NB4 (cell line): ENCODE measurements around the gene NUDC.
"Not testable (repeated sequence)": the region's sequence is repeated elsewhere in the genome, so short reads cannot be mapped to it uniquely, and the experiment has no call there.

Experiments used
- DNase-seq: peaks from one replicate; pipeline ENCODE4 v3.0.0; 2010; ENCODE audit warnings: low read depth
- H3K4me3 ChIP-seq: one replicate; pipeline ENCODE4 v1.5.1; 2011; ENCODE audit warnings: mild to moderate bottlenecking, low read depth, low read length, moderate library complexity
- MYC ChIP-seq: IDR thresholded peaks from 2 replicates; pipeline ENCODE4 v1.6.1; 2011; ENCODE audit warnings: low read depth, low read length
- POLR2A ChIP-seq: IDR thresholded peaks from 2 replicates; pipeline ENCODE4 v1.6.1; 2011; ENCODE audit warnings: mild to moderate bottlenecking; ENCODE audit not compliant: insufficient read length; ENCODE audit errors: extremely low read depth
- TF ChIP-seq, protein P1 (sequence below): IDR thresholded peaks from 2 replicates; pipeline ENCODE4 v1.6.1; 2011; ENCODE audit warnings: low read depth, low read length
- TF ChIP-seq, protein P2 (sequence below): IDR thresholded peaks from one replicate; pipeline ENCODE4 v1.5.1; 2012; ENCODE audit warnings: low read depth, low read length

The NUDC gene

DNA sequence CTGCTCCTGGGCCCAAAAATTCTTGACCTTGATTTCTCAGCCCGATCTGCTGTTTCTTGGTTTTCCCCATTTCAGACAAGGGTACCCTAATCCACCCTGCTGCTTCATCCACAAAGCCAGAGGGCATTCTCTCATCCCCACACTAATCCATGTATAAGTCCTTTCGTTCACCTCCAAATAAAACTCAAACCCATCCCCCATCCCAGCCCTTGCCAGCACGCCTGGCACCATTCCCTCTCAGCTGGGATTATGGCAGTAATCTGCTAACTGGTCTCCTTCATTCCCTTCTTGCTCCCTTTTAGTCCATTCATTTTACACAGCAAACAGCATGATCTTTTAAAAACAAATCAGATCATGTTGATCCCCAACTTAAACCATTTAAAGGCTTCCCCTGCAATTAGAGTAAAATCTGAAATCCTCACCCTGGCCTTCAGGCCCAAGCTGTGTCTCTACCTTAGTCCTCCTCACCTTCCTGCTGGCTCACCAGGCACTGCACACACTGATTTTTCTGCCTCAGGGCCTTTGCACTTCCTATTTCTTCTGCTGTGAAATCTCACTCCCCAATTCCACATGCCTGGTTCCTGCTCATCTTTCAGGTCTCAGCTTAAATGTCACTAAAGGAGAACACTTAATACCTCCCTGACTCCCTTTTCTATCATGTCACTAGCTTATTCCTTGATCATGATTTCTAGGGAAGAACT, 59.8 kb downstream of the NUDC start:
- TF ChIP-seq POLR2A (no peak), MYC (no peak)
- TF ChIP-seq, protein P1, sequence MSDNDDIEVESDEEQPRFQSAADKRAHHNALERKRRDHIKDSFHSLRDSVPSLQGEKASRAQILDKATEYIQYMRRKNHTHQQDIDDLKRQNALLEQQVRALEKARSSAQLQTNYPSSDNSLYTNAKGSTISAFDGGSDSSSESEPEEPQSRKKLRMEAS: no peak
- TF ChIP-seq, protein P2, sequence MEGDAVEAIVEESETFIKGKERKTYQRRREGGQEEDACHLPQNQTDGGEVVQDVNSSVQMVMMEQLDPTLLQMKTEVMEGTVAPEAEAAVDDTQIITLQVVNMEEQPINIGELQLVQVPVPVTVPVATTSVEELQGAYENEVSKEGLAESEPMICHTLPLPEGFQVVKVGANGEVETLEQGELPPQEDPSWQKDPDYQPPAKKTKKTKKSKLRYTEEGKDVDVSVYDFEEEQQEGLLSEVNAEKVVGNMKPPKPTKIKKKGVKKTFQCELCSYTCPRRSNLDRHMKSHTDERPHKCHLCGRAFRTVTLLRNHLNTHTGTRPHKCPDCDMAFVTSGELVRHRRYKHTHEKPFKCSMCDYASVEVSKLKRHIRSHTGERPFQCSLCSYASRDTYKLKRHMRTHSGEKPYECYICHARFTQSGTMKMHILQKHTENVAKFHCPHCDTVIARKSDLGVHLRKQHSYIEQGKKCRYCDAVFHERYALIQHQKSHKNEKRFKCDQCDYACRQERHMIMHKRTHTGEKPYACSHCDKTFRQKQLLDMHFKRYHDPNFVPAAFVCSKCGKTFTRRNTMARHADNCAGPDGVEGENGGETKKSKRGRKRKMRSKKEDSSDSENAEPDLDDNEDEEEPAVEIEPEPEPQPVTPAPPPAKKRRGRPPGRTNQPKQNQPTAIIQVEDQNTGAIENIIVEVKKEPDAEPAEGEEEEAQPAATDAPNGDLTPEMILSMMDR: no peak
- DNase-seq: no peak
- H3K4me3 ChIP-seq: no peak overlapping the region

DNA sequence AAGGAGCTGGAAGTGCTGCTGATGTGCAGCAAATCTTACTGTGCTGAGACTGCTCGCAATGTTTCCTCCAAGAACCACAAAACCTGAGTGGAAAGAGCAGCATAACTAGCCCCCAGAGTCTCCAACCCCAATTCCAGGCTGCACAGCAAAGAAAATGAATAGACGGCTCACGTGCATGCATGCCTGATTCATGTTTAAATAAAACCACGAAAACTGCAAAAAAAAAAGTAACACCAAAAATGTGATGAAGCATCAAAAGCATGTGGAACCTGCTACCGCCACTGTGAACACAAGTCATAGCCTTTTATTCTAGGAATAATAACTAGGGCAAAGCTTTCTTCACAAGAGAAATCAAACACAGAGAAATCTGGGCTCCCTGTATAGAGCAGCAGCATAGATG, 62.3 kb downstream of the NUDC start:
- no peak for DNase-seq
- H3K4me3 ChIP-seq: no peak overlapping the region
- TF ChIP-seq, protein P2: no peak
- no peak for TF ChIP-seq MYC
- no peak for TF ChIP-seq POLR2A
- TF ChIP-seq, protein P1: no peak

DNA sequence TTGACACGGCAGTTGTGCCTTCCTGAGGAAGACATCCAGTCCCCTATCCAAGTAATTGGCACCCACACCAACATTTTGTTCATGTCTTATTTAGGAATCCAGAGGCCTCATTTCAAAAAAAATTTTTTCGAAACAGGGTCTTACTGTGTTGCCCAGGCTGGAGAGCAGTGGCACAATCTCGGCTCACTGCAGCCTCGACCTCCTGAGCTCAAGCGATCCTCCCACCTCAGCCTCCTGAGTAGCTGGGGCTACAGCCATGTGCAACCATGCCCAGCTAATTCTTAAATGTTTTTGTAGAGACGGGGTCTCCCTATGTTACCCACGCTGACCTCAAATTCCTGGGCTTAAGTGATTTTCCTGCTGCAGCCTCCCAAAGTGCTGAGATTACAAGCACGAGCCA, 62.7 kb downstream of the NUDC start:
- H3K4me3 ChIP-seq: no peak overlapping the region
- TF ChIP-seq MYC: no peak
- no peak for TF ChIP-seq POLR2A
- TF ChIP-seq, protein P1: no peak
- TF ChIP-seq, protein P2: no peak
- DNase-seq: no peak

DNA sequence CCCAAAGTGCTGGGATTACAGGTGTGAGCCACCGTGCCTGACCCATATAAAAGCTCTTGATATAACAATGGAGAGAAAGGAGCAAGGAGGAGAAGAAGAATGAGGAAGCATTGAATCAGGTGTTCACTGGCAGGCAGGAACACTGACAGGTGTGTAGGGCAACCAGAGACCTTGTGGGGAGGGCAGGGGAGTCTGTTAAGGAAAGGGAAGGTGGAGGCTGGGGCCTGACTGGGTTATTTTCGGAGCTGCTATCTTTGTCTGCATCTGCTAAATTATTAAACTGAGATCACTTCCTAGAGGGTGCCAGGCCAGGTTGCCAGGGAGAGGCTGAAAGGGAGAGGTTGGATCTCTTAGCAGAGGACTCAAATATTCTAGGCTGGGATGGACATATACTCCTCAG, 65.1 kb downstream of the NUDC start:
- TF ChIP-seq, protein P2: no peak
- no peak for TF ChIP-seq MYC
- TF ChIP-seq, protein P1: no peak
- no peak for TF ChIP-seq POLR2A
- DNase-seq: no peak
- H3K4me3 ChIP-seq: no peak overlapping the region

DNA sequence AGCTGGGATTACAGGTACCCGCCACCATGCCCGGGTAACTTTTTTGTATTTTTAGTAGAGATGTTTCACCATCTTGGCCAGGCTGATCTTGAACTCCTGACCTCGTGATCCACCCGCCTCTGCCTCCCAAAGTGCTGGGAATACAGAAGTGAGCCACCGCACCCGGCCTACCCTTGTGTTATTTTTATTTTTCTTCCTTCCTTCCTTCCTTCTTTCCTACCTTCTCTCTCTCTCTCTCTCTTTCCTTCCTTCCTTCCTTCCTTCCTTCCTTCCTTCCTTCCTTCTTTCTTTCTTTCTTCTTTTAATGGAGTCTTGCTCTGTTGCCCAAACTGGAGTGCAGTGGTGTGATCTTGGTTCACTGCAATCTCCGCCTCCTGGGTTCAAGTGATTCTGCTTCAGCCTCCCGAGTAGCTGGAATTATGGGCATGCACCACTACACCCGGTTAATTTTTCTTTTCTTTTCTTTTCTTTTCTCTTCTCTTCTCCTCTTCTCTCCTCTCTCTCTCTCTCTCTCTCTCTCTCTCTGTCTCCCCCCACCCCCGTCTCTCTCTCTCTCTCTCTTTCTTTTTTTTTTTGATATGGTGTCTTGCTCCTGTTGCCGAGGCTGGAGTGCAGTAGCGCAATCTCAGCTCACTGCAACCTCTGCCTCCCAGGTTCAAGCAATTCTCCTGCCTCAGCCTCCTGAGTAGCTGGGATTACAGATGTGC, 68.0 kb downstream of the NUDC start:
- not testable (repeated sequence) for H3K4me3 ChIP-seq, DNase-seq

DNA sequence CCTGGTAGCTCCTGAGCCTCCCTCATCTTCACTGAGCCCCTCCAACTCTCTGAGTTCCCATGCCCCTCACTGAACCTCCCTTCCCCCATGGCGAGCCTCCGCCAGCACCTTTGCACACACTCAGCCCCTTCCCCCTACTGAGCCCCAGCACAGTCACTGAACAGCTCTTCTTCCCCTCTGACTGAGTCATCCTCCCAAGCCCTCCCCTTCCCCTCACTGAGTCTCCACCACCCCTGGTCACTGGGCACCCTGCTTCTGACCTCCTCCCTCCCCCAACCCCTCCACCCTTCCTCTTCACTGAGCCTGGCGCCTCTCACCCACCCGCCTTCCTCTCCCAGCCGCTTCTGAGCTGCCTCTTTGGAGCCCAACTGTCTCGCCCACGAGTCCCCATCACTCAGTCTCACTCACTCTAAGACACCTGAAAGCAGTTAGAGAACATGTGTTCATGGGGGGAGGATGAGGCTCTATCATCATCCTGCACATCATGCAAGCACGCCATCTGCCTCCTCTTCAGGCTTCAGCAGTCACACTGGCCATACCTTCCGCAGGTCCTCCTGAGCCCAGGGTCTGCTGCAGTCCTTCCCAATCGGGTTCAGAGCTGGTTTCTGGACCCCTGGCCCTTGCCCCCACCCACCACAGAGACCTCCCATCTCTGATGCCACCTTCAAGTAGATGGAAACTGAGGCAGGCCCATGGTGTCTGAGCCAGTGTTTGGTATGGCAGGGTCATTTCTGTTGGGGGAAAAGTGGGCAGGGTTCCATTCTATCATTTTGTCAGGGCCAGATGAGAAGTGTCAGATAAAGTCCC, 70.0 kb downstream of the NUDC start:
- no peak overlapping the region for H3K4me3 ChIP-seq
- TF ChIP-seq, protein P2: no peak
- TF ChIP-seq, protein P1: peak; percentile 73; the same call in 1 of the 2 replicates
- TF ChIP-seq MYC: peak; percentile 49; the same call in 1 of the 2 replicates
- DNase-seq: peak; percentile 80
